Right lobe of liver (tissue), 4 donors: ENCODE measurements around the gene CPXM2.

Experiments used
- POLR2A ChIP-seq: fragments of 450-650 bp; IDR thresholded peaks from one replicate; pipeline ENCODE4 v1.6.1; 2017; ENCODE audit warnings: antibody characterized with exemption, mild to moderate bottlenecking
- TF ChIP-seq, protein P1 (sequence below), 4 donors: fragments of 200-600 bp in 3 of 4; fragments of 450-650 bp in 1 of 4; IDR thresholded peaks; one replicate each; pipeline versions ENCODE4 v1.5.1 to v1.8.0; 2016 to 2022; ENCODE audit warnings: antibody characterized with exemption in 4 of 4, mild to moderate bottlenecking in 2 of 4
- donor health status: DM: no; HTN: no; CAD: no.
- donor health status: DM: no; HTN: no; CAD: no.
- donor health status: DM: no; HTN: yes; CAD: no.

DNA sequence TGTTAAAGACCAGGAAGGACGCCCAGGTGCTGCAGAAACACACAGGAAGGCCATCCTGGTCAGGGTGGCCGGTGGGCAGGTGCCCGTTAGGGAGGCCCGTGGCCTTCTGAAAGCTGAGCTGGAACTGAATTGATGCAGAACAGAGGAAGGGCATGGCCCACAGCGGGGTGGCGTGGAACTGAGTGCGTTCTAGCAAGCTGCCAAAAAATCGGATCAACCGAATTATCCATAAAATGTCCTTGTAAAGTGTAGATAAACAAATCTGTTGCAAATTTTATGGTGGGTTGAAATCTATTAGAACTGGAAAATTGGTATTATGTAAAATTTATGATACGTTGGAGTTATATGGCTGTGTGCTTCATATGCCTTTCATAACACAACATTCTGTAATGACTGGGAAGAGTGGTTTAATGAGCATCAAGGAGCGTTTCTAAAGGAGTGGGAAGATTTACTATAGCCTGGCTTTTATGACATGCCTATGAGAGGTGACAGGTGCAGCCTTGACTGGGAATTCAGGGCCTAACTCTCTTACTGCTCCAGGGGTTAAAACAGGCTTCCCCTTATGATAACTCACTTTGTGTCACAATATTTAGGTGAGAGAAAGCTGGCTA is 117.4 kb downstream of the CPXM2 start:
- TF ChIP-seq POLR2A, result no peak
- TF ChIP-seq, protein P1, sequence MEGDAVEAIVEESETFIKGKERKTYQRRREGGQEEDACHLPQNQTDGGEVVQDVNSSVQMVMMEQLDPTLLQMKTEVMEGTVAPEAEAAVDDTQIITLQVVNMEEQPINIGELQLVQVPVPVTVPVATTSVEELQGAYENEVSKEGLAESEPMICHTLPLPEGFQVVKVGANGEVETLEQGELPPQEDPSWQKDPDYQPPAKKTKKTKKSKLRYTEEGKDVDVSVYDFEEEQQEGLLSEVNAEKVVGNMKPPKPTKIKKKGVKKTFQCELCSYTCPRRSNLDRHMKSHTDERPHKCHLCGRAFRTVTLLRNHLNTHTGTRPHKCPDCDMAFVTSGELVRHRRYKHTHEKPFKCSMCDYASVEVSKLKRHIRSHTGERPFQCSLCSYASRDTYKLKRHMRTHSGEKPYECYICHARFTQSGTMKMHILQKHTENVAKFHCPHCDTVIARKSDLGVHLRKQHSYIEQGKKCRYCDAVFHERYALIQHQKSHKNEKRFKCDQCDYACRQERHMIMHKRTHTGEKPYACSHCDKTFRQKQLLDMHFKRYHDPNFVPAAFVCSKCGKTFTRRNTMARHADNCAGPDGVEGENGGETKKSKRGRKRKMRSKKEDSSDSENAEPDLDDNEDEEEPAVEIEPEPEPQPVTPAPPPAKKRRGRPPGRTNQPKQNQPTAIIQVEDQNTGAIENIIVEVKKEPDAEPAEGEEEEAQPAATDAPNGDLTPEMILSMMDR (IDR thresholded peaks at IDR 0.05), result no peak
